Fibroblast of mammary gland (primary cell): ENCODE measurements around the gene FPR1.

Experiments used
- DNase-seq: peaks from one replicate; pipeline ENCODE4 v3.0.0-alpha.2; 2010; ENCODE audit warnings: low read depth
- H3K4me3 ChIP-seq: 2 replicates; pipeline ENCODE4 v1.5.1; 2011; ENCODE audit warnings: low read depth, mild to moderate bottlenecking, low read length, moderate library complexity; ENCODE audit not compliant: control insufficient read depth
- CTCF ChIP-seq: conservative IDR thresholded peaks from 2 replicates; pipeline ENCODE4 v1.5.1; 2011; ENCODE audit warnings: low read depth, low read length, inconsistent platforms; ENCODE audit not compliant: control insufficient read depth, insufficient read depth

The FPR1 gene

GRCh38 chr19:51702825-51703574 lies 48.7 kb downstream of the FPR1 start:
- DNase-seq = no peak
- TF ChIP-seq CTCF = no peak
- no peak overlapping the region for H3K4me3 ChIP-seq

- DNase-seq = peak; percentile 62
- no peak for TF ChIP-seq CTCF
- H3K4me3 ChIP-seq = no peak overlapping the region
Observed at GRCh38 chr19:51702103-51702824, 49.4 kb downstream of the FPR1 start.

- DNase-seq = no peak
- no peak overlapping the region for H3K4me3 ChIP-seq
- no peak for TF ChIP-seq CTCF
Observed at GRCh38 chr19:51701468-51702100, 50.1 kb downstream of the FPR1 start.

DNA sequence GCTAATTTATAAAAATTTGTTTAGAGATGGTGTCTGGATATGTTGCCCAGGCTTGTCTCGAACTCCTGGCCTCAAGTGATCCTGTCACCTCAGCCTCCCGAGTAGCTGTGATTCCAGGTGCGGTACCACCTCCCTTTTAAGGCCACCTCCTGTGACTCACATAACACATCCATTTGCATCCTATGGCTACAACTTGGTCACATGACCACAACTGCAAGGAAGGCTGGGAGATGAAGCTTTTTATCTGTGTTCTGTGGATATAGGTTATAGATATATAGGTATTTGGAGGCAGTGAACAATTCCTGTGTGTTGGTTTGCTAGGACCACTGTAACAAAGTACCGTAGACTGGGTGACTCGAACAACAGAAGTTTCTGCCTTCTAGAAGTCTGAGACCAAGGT lies 52.5 kb downstream of the FPR1 start:
- DNase-seq = no peak
- no peak for TF ChIP-seq CTCF
- H3K4me3 ChIP-seq = no peak overlapping the region

DNA sequence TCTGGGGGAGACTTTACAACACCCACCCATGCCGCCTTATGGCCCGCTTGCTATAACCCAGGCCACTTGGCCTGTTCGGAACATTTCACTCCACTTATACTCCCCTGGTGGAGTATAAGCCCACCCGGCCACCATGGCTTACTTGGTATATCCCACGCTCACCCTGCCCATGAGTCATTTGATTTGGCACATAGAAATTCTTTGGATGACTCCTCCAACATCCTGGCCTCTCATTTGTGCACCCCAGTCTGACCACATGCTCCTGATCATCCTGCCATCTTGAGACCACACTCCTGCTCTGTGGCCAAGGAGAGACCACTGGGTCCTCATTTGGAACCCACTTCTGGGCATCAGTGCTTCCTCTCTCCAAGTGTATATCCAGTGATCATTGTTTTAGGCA lies 53.4 kb downstream of the FPR1 start:
- H3K4me3 ChIP-seq = no peak overlapping the region
- TF ChIP-seq CTCF = no peak
- peak; percentile 81 for DNase-seq

DNA sequence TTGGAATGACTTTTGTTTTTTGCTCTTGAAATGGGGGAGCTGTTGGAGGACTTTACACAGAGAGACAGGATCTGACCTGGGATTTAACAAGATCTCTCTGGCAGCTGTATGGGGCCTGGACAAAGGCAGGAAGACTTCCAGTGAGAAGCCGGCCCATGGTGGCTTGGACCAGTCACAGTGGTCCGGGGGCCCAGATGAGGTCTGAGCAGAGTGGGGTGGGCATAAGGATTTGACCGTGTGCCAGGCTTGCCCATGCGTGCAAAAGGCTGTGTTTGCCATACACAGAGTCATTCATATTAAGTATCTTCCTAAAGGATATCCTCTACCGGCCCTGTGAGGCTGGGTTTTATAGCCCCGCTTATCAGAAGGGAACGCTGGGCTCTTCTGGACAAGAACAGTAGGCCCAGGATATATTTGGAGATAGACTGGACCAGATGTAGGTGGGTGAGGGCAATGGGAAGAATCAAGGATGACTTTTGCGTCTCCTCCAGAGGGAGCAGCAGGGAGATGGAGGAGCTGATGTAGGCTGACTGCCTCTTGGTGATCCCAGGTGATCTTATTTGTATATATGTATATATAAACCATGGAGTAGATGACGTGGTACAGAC lies 54.4 kb downstream of the FPR1 start:
- no peak for DNase-seq
- H3K4me3 ChIP-seq = no peak overlapping the region
- no peak for TF ChIP-seq CTCF
